ENCODE results near the gene CLK2. TPM values are rescaled to one million over a fixed set of nuclear protein-coding genes. Genes with fewer than 3 reads are reported as not detected.
A peak's percentile ranks its signal among the peaks of the same experiment; 100 is the strongest.

Gene CLK2
- total RNA-seq, 1 donor from 2014 or later, result 41.7 TPM

DNA sequence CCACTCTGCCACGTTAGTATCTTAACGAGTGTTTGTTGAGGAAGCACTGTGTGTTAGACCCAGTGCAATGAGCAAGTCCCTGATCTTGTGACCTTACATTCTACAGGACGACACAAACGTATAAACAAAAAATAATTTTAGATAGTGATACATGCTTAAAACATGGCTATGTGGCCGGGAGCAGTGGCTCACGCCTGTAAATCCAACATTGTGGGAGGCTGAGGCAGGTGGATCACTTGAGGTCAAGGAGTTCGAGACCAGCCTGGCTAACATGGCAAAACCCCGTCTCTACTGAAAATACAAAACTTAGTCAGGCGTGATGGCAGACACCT is 45.2 kb downstream of the CLK2 start:
- Mint-ChIP-seq H3K36me3 (peaks cover 8% of the 10 kb centered on the region), H3K4me1 (peaks cover 41% of the 10 kb centered on the region), H3K9me3 (no peaks in the 10 kb centered on the region), H3K27me3 (ENCODE audit: insufficient read depth, low read depth) (peaks cover 8% of the 10 kb centered on the region), H3K27ac (peak overlapping the region; percentile 99), H3K4me3 (peak overlapping the region; percentile 89)
- H4K20me1 ChIP-seq (ENCODE audit: low read depth), result peaks cover 12% of the 10 kb centered on the region
- H3K36me3 ChIP-seq, result no peaks in the 10 kb centered on the region
- peak overlapping the region; percentile 76 for H3K4me2 ChIP-seq
- H3K79me2 ChIP-seq (ENCODE audit: low read depth), result peaks cover 27% of the 10 kb centered on the region
- peak overlapping the region; percentile 83 for H3K27ac ChIP-seq
- no peaks in the 10 kb centered on the region for H3K9me3 ChIP-seq (ENCODE audit: low read depth)
- peaks cover 20% of the 10 kb centered on the region for H3K4me1 ChIP-seq
- peak overlapping the region; percentile 40 for H3K9ac ChIP-seq
- H2AFZ ChIP-seq (replicated peaks), result peak overlapping the region; percentile 53
- H3F3A ChIP-seq (ENCODE audit: low read depth), result peaks cover 41% of the 10 kb centered on the region
- TF ChIP-seq, protein P1, sequence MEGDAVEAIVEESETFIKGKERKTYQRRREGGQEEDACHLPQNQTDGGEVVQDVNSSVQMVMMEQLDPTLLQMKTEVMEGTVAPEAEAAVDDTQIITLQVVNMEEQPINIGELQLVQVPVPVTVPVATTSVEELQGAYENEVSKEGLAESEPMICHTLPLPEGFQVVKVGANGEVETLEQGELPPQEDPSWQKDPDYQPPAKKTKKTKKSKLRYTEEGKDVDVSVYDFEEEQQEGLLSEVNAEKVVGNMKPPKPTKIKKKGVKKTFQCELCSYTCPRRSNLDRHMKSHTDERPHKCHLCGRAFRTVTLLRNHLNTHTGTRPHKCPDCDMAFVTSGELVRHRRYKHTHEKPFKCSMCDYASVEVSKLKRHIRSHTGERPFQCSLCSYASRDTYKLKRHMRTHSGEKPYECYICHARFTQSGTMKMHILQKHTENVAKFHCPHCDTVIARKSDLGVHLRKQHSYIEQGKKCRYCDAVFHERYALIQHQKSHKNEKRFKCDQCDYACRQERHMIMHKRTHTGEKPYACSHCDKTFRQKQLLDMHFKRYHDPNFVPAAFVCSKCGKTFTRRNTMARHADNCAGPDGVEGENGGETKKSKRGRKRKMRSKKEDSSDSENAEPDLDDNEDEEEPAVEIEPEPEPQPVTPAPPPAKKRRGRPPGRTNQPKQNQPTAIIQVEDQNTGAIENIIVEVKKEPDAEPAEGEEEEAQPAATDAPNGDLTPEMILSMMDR (IDR thresholded peaks at IDR 0.05), result peak; percentile 0
- no peak for TF ChIP-seq EZH2phosphoT487 (IDR thresholded peaks at IDR 0.05)
- DNase-seq (ENCODE audit: low spot score), result no peak
- peak overlapping the region; percentile 57 for H3K4me3 ChIP-seq
- peaks cover 7% of the 10 kb centered on the region for H3K27me3 ChIP-seq

DNA sequence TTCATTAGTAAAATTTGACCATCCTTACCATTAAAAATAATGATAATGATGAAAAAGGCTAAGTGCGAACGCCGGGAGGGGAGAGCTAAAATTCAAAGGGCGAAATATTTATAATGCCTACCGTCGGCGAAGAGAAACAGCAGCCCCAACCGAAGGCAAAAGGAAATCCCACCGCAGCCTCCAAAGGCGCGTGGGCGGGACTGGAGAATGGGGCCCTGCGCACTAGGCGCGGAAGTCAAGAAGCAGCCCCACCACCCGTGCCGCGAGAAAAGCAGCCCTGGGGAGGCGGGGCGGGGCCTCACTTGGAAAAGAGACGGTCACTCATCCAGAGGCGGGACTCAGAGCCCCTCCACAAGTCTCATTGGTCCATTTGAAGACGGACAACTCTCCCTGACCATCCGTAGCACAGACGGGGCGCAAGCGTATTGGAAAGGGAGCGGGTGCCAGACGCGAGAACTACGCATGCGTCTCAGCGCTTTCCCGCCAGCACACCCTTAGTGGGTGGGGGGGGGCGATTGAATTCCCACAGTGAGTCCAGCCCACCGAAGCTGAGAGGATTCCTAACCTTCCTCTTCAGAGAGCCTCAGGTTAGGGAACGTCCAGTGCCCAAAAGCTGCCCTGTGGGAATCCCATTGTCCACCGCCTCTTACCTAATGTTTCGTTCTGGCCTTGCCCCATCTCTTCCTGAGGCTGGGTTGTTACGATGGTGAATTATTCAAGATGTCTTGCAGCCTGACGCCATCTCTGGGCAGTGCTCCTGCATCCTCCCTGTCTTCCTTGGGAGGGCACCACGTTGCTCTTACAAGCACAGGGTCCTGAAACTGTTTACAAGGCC is 45.8 kb downstream of the CLK2 start:
- Mint-ChIP-seq H3K4me3 (peak overlapping the region; percentile 89), H3K4me1 (peaks cover 41% of the 10 kb centered on the region), H3K27ac (peak overlapping the region; percentile 99), H3K27me3 (ENCODE audit: insufficient read depth, low read depth) (peaks cover 8% of the 10 kb centered on the region), H3K36me3 (peaks cover 9% of the 10 kb centered on the region), H3K9me3 (no peaks in the 10 kb centered on the region)
- Histone ChIP-seq H3K27ac (peak overlapping the region; percentile 83), H2AFZ (replicated peaks) (peak overlapping the region; percentile 53), H3F3A (ENCODE audit: low read depth) (peaks cover 44% of the 10 kb centered on the region), H3K4me1 (peaks cover 20% of the 10 kb centered on the region), H3K79me2 (ENCODE audit: low read depth) (peaks cover 27% of the 10 kb centered on the region), H3K27me3 (peaks cover 7% of the 10 kb centered on the region), H3K4me2 (peak overlapping the region; percentile 84), H4K20me1 (ENCODE audit: low read depth) (peaks cover 12% of the 10 kb centered on the region), H3K4me3 (peak overlapping the region; percentile 57), H3K9me3 (ENCODE audit: low read depth) (no peaks in the 10 kb centered on the region), H3K9ac (peak overlapping the region; percentile 40), H3K36me3 (no peaks in the 10 kb centered on the region)
- DNase-seq (ENCODE audit: low spot score), result peak; percentile 99
- TF ChIP-seq EZH2phosphoT487 (IDR thresholded peaks at IDR 0.05) (peak; percentile 10), EZH2 (IDR thresholded peaks at IDR 0.05) (no peak)
- TF ChIP-seq, protein P1 (IDR thresholded peaks at IDR 0.05), result peak; percentile 24

DNA sequence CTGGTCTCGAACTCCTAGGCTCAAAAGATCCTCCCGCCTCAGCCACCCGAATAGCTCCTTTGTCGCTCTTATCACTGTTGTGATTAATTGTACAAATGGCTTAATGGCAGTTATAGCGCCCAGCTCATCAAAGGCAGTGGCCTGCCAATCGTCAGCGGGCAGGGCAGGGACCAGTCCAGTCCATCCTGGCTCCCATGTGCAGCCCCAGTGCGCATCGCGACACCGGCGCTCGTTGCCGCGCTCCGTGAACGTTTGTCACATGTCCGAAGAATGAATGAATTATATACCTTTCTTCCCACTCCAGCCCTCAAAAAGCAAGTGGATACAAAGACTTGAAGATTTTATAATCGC is 46.4 kb downstream of the CLK2 start:
- H3F3A ChIP-seq (ENCODE audit: low read depth), result peaks cover 46% of the 10 kb centered on the region
- H3K4me2 ChIP-seq, result peak overlapping the region; percentile 84
- peaks cover 7% of the 10 kb centered on the region for H3K27me3 ChIP-seq
- peaks cover 27% of the 10 kb centered on the region for H3K79me2 ChIP-seq (ENCODE audit: low read depth)
- DNase-seq (ENCODE audit: low spot score), result peak; percentile 88
- H3K9me3 ChIP-seq (ENCODE audit: low read depth), result no peaks in the 10 kb centered on the region
- H3K4me1 Mint-ChIP-seq, result peaks cover 43% of the 10 kb centered on the region
- peak overlapping the region; percentile 30 for H3K9ac ChIP-seq
- peak overlapping the region; percentile 57 for H3K4me3 ChIP-seq
- TF ChIP-seq, protein P1 (IDR thresholded peaks at IDR 0.05), result peak; percentile 4
- no peak for TF ChIP-seq EZH2 (IDR thresholded peaks at IDR 0.05)
- peaks cover 12% of the 10 kb centered on the region for H4K20me1 ChIP-seq (ENCODE audit: low read depth)
- no peaks in the 10 kb centered on the region for H3K9me3 Mint-ChIP-seq
- H3K36me3 Mint-ChIP-seq, result peaks cover 12% of the 10 kb centered on the region
- H3K27ac ChIP-seq, result peak overlapping the region; percentile 8
- peak overlapping the region; percentile 89 for H3K4me3 Mint-ChIP-seq
- H3K27me3 Mint-ChIP-seq (ENCODE audit: insufficient read depth, low read depth), result peaks cover 7% of the 10 kb centered on the region
- H3K36me3 ChIP-seq, result no peaks in the 10 kb centered on the region
- peak overlapping the region; percentile 93 for H3K27ac Mint-ChIP-seq
- H3K4me1 ChIP-seq, result peaks cover 20% of the 10 kb centered on the region
- H2AFZ ChIP-seq (replicated peaks), result peak overlapping the region; percentile 30

All from neural progenitor cell (in vitro differentiated cells).